ENCODE data around the gene KIF26B.

GRCh38 chr1:245393694-245394093 lies 238.9 kb downstream of the KIF26B start:
- TF ChIP-seq CTCF (IDR thresholded peaks at IDR 0.05) = no peak
- no peak for TF ChIP-seq POLR2A (IDR thresholded peaks at IDR 0.05; ENCODE audit: low read length)
- TF ChIP-seq ESRRA (IDR thresholded peaks at IDR 0.05; ENCODE audit: borderline replicate concordance, low read length) = no peak
- TF ChIP-seq KDM1A (IDR thresholded peaks at IDR 0.05; ENCODE audit: low read depth) = no peak
- no peak for TF ChIP-seq REST (IDR thresholded peaks at IDR 0.05)
- TF ChIP-seq NFE2L2 (conservative IDR thresholded peaks at IDR 0.05; ENCODE audit: low read length) = no peak
- TF ChIP-seq EP300 (IDR thresholded peaks at IDR 0.05) = no peak
- no peak for TF ChIP-seq BHLHE40 (IDR thresholded peaks at IDR 0.05; ENCODE audit: low read depth, low read length)
- no peak for TF ChIP-seq ELK1 (IDR thresholded peaks at IDR 0.05; ENCODE audit: low read depth, low read length)
- no peak for TF ChIP-seq USF2 (IDR thresholded peaks at IDR 0.05)
- TF ChIP-seq EHMT2 (IDR thresholded peaks at IDR 0.05; ENCODE audit: low read depth) = no peak
- no peak for TF ChIP-seq PBX3 (IDR thresholded peaks at IDR 0.05)

Measured in A549 (cell line).